GM18870 (cell line): Measurements from ENCODE around the gene MLEC.
A peak's percentile ranks its signal among the peaks of the same experiment; 100 is the strongest.
"Not testable (repeated sequence)": the region's sequence is repeated elsewhere in the genome, so short reads cannot be mapped to it uniquely, and the experiment has no call there.

Source experiments
- ATAC-seq: cut with Tn5 transposase; IDR thresholded peaks from one replicate; pipeline ENCODE4 v1.9.1; 2021; ENCODE audit warnings: moderate library complexity; ENCODE audit not compliant: unreplicated experiment

MLEC gene

GRCh38 chr12:120662879-120663278 is 24.1 kb upstream of the MLEC start:
- ATAC-seq, result peak; percentile 53

DNA sequence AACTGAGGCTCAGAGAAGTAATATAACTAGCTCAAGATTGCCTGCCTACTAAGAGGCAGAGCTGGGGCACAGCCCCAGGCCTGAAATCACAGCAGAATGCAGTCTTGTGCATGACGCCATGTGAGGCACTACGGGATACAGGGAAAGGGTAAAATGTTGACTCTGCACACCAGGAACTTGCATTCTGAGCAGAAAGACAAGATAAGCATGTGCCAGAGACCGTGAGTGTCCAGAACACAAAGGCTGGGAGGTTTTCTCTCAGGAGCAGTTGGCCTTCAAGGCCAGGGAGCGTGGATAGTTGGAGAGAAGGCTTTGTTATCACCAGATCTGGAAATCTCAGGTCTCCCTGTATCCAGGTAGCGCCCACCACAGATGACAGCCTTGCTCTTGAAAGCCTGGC is 23.2 kb upstream of the MLEC start:
- ATAC-seq, result no peak

DNA sequence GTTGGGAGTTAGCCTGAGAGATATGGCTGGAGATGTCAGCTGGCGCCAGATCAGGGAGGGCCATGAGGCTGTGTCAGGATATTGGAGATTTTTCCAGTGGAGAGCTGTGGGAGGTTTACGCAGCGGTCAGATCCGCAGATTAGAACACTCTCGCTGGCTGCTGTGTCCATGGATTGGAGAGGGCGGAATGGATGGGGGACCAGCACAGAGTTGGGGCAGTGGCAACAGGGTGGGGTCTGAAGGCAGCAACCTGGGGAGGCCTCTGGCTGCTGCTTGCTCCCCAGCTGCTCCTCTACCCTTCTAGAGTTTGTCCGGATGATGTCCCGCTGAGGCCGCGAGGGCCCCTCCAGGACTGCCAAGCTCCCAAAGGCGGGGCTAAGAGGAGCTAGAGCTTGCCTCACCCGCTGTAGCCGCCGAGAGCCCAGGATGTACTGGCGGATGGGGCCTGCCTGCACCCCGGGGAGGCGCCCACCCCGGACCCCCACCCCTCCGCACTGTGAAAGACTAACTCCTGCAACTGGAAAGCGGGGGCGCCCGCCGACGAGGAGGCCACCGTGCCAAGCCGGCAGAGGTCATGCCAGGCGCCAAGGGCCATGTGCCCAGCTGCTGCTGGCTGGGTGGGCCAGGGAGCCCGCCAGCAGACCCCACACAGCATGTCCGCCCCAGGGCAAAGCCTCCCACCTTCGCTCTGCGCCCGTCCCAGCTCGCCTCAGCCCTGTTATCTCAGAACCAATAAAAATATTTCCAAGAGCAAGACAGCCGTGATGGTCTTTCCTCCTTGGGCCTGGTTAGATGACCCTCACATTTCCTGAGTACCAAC is 20.2 kb upstream of the MLEC start:
- ATAC-seq, result no peak

DNA sequence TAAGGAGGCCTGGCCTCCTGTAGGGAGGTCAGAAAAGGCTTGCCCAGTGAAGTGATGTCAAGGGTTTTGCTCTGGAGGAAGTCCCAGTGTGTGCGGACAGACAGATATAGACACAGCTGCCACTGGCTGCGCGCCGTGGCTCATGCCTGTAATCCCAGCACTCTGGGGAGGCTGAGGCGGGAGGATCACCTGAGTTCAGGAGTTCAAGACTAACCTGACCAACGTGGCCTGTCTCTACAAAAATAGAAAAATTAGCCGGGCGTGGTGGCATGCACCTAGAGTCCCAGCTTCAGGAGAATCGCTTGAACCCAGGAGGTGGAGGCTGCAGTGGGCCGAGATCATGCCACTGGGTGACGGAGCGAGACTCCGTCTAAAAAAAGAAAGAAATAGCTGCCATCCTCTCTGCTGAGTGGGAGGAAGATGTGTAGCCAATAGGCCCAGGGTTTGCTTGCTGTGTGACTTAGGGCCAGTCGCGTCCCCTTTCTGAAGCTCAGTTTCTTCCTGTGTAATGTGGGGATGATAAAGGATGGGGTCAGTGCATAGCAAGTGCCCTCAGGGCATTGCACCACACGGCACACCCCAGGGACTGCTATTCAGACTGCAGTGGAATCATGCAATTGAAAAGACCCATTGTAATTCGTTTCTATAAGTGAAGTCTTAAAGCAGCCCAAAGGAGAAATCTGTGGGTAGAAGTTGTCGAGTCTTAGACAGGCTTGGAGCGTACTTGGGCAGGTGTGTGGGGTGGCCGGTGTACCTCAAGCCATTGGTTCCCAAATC is 18.7 kb upstream of the MLEC start:
- no peak for ATAC-seq

DNA sequence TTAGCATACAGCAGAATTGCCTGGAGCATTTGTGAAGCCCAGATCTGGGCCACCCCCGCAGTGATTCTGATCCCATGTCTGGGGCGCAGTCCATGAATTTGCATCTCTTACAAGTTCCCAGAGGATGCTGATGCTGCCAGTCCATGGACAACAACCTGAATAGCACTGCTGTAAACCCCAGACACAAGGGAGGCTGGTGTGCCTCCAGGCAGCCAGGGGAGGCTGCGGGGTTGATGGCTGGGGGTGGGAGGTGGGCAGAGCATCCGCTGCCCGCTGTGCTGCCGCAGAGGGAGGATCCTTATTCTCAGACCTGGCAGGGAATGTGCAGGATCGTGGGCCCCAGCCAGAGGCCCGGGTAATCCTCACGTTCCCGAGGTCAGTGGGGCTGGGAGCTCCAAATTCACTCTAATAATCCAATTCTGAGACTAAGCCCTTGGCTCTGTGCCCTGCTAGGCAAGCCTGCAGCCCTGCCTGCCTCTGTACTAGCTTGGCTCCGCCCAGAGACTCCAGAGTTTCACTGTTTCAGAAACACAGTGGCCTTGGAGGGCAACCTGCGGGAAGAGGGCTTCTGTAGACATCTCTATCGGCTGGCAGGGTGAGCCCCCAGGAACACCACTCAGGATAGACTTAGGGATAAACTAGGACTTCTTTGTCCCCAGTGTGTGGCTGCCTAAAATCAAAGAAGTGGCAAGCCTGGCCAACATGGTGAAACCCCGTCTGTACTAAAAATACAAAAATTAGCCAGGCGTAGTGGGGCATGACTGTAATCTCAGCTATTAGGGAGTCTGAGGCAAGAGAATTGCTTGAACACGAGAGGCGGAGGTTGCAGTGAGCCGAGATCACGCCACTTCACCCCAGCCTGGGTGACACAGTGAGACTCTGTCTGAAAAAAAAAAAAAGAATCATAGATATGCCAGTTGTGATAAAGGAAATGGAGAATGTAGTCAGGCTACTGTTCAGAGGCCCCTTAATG is 17.8 kb upstream of the MLEC start:
- ATAC-seq, result no peak

GRCh38 chr12:120670237-120670636 is 16.7 kb upstream of the MLEC start:
- not testable (repeated sequence) for ATAC-seq

GRCh38 chr12:120670667-120671066 is 16.3 kb upstream of the MLEC start:
- ATAC-seq, result no peak

DNA sequence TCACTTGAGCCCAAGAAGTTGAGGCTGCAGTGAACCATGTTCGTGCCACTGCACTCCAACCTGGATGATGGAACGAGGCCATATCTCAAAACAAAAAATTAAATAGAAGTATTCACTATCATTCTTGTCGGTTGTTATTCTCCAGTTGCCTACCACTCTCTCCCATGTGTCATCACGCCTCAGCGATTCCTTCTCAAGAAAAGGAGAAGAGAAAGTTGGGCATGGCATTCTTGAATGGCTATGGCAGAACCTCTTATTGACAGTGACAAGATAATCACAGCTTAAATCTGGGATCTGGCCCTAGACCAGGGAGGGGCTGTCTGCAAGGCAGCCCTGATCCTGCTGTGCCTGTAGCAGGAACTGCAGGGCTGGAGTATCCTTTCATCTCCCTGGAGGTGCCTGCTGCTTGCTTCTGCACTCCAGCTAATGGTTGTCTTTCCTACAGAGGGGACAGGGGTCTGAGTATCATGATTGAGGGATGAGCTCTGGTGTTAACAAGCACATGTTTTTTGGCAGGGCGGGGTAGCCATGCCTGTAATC is 12.8 kb upstream of the MLEC start:
- ATAC-seq, result no peak

DNA sequence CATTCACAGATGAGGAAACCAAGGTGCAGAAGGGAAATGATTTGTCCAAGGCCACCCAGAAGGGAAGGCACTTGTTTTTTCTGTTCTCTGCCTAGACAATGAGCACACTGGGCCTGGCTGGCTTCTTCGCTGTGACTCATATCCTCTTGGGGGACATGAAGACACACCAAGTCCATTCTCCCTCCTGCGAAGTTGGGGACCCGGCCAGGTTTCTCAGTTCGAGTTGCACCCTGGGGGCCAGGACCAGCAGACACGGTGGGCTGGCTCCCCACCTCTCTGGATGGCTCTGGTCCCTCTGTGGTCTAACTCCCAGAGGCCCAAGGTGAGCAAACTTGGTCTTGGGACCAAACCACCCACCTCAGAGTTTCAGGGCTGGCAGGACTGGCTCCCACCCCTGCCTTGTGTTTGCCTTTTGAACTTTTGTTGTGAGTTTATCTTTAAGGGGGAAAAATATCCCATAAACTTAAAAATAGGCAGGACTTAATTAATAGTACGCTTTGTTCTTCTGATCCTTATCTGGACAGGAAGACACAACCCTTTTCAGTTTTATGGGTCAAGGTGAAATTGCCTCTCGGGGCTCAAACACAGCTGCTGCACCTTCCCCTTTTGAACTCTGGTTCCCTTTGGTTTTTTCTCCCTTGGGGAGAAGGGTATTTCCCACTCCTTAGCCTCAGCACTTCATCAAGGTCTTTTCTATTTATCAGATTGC is 9.0 kb upstream of the MLEC start:
- peak; percentile 50 for ATAC-seq

DNA sequence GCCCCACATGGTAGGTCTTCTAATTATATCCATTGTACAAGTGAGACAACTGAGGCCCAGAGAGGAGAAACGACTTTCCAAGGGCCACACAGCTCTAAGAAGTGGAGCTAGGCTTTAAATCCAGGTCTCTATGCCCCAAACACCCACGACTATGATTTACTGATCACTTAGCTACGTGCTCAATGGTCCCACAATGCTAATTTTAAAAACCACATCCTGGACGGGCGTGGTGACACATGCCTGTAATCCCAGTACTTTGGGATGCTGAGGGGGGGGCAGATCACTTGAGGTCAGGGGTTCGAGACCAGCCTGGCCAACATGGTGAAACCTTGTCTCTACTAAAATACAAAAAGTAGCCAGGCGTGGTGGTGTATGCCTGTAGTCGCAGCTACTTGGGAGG is 8.4 kb upstream of the MLEC start:
- peak; percentile 9 for ATAC-seq

GRCh38 chr12:120680165-120680738 is 6.7 kb upstream of the MLEC start:
- no peak for ATAC-seq

DNA sequence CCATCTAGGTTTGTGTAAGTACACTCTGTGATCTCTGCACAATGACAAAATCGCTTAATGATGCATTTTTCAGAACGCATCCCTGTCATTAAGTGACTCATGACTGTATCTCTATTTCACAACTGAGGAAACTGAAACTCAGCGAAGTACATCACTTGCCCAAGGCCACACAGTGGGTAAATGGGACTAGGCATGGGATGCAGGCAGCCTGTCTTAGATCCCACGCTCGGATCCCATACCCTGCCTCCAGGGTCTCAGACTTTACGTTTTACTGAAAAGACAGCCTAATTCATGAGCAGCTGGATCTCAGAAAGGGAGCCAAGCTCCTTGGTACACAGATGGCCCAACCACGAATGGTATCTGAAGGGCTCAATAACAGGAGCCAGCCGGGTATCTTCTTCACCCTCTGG is 2.4 kb upstream of the MLEC start:
- ATAC-seq, result no peak

DNA sequence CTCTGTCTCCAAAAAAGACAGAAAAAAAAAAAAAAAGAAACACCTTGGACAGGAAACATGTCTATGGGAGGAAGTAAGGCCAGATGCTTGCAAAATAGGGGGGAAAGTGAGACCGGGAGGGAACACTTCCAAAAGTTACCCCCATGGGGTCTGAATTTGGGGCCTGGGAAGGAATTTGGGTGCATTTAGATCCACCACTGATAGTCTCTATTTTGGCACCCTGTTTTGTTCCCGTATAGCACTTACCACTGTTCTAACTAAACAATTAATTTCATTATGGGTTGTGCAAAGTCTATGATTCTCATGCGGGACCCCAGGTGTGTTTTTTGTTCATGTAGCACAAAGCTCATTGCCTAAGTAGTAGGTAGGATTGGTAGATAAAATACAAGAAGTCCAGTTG is 1.4 kb upstream of the MLEC start:
- ATAC-seq, result no peak

GRCh38 chr12:120686151-120686689 is 729 bp upstream of the MLEC start:
- peak; percentile 54 for ATAC-seq

DNA sequence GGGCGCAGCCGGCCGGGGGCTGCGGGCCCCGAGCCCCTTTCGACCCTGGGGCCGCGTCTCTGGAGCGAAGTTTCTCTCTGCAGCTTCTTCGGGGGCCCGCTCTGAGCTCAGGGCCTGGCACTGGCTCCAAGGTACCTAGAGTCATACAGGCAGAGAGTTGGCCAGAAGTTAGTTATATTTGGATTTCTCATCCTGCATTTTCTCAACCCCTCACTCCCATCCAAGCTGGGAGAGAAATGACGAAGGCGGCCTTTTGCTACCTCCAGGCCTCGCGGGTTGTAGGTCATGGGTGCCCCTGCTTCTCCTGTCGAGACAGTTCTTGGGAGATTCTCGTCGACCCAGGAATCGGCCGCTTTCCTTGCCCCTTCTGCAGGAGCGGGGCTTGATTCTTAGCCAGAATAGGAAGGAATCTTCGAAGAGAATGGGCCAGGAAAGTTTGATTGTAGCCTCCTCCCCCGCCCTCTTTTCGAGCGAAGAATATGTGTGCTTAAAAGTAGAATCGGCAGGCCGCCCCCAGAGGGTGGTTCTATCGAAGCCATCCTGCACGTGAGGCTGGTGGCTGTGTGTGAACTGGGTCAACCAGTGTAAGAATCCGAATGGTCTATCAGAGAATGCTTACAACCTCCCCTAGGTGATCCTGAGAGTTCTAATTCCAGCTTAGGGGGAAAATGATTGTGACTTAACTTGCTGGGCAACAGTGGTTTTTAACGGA is 785 bp downstream of the MLEC start:
- ATAC-seq, result no peak

GRCh38 chr12:120688527-120689071 is 1.6 kb downstream of the MLEC start:
- no peak for ATAC-seq

- no peak for ATAC-seq
Observed at GRCh38 chr12:120689397-120690082, 2.6 kb downstream of the MLEC start.

DNA sequence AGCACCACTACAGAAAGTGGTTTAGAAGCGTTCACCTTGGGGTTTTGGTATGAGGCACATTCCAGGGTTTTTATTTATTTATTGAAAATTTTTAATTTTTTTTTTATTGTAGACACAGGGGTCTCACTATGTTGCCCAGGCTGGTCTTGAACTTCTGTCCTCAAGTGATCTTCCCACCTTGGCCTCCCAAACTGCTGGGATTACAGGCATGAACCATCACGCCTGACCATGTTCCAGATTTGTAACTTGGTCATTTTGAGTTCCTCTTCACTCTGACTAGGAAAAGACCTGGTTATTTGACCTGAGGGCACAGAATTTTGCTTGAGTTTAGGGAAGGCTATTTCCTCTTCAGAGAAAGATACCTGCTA is 3.1 kb downstream of the MLEC start:
- no peak for ATAC-seq
